Activated naive CD4-positive, alpha-beta T cell (primary cell): Measurements from ENCODE around the gene FBXL17.

Experiments used
- DNase-seq, 4 experiments: peaks; one replicate each; lab custom pipeline; 2025; lab: John Stamatoyannopoulos, UW

The FBXL17 gene

DNA sequence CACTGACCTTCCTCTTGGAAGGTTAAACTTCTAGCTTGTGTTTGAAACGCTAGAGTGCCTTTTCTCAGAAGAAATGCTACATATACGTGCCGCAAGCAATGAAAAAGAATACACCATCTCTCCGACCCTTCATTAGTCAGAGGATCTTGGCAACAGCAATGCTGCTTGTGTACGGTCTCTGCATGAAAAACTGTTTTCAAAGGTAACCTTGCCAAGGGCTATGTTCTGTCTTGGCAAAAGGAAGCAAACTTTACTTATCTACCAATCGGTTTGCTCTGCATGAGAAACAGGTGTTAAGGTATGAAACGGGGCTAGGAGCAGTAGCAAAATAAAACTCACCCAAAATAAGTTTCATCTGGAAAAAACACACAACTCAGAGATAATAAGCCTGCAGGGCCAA, 297.8 kb downstream of the FBXL17 start:
- DNase-seq, result no peak

DNA sequence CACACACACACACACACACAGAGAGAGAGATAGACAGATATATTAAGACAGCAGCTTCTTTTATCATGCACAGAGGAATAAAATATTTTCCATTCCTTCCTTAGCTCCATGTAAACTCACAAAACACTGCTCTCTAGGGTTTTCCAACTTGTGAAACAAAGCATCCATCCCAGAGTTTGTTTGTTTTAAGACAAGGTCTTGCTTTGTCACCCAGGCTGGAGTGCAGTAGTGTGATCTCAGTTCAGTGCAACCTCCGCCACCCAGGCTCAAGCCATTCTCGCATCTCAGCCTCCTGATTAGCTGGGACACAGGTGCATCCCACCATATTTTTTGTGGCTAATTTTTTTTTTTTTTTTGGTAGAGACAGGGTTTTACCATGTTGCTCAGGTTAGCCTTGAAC, 298.7 kb downstream of the FBXL17 start:
- no peak for DNase-seq

DNA sequence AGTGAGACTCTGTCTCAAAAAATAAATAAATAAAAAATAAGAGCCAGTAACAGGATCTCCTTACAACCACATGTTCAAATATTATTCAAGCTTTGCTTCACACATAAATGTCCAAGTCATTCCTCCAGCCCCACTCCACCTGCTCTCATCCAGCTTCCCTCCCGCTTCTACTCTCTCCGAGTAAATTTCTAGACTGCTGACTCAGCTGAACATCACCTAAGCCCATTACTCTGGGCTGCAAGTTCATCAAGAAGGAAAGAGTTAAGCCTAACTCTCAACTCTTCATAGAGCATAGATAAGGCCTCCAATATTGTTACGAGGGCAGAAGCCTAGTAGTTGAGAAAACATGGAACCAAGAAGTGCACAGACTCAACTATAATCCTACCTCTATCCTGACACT, 300.2 kb downstream of the FBXL17 start:
- DNase-seq, result no peak

DNA sequence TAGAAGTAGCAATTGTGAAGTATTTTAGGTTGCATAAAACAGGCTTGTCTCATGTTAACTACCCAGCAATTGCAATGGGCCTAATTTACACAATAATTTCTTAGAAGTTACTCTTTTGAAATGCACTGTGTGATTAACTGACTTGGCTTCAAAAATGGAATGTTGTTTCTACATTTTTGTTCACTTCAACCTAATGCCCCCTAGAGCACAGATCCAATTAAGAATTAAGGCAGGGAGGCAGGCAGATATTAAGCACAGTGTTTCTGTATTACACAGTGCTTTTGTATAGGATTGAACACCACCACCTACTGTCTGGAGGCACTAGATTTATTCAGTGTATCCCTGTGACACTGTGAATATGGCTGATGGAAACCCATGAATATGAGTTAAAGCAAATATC, 302.1 kb downstream of the FBXL17 start:
- DNase-seq, result no peak

DNA sequence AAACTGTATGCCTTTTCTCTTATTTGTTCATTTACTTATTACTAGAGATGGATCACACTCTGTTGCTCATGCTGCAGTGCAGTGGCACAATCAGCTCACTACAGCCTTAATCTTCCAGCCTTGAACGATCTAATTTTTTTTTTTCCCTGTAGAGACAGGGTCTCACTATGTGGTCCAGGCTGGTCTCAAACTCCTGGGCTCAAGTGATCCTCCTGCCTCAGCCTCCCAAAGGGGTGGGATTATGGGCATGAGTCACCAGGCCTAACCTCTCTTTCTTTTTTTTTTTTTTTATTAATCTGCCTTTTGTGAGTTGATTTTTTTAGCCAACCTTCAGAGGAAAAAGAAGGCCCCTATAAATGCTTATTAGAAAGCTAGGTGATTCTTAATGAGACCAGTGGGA, 303.0 kb downstream of the FBXL17 start:
- DNase-seq, result no peak

DNA sequence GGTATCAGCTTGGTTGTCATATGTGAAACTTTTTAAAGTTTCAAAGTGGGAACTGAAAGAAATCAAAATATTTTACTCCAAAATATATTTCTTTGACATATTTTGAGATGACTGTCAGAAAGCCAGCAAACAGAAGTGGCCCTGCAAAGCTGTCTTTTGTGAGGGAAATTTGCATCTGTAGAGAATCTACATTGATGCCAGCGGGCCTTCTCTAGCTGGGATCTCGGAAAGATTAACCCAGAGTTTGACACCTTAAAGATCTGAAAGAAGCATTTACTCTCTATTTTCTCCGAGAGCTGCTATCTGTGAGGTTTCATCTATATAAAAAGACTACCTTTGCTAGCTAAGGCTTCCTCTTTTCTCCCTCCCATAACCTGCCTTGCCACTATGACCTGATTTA, 303.6 kb downstream of the FBXL17 start:
- no peak for DNase-seq

DNA sequence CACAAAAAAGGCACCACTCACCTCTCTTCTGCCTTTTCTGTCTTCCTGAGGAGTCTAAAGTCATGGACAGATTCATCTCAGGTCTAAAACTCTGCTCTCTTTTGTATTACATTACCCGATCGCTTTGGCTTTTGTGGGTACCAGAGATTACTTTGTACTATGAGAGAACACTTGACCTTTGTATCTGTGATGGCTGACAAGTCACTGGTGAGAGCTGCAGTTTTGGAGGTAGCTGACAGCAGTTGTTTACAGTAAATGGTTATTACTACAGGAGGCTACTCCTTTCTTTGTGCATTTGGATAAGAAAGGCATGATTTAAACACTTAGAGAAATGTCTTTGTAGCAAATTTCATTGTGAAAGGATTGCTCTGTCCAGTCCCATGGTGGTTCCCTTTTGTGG, 307.3 kb downstream of the FBXL17 start:
- DNase-seq, result no peak

DNA sequence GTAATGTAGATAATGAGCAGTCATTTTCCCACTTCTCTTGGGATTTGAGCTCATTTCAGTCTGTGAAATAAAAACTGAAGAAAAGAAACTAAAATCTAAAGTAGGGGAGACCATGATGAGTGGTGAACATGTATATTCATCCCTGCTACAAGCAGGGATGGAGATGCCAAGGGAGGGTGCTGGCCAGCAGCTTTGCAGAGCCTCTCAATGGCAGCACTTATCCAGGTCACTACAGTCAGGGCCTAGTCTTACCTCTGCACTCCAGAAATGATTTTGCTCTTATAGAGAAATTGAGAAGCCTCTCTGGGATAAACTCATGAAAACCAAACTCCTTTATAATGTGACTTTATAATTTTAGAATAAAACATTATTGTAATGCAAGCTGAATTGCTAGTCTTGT, 317.6 kb downstream of the FBXL17 start:
- no peak for DNase-seq

DNA sequence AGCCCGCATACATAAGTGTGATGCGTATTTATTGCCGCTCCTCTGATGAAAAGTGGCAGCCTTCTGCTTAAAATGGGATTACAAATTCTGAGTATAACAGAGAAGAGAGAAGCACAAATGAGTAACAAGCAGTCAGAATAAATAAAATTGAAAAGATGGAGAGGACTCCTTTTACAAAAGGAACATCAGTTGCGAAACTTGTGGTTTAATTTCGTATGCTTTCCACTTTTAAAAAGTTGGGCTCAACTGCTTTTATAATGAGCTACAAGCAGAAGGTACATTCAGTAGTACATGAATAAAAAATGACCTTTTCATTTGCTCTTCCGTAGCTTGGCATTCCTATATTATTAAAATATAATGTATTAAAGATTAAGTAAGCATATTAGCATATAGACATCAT, 320.0 kb downstream of the FBXL17 start:
- DNase-seq, result no peak

DNA sequence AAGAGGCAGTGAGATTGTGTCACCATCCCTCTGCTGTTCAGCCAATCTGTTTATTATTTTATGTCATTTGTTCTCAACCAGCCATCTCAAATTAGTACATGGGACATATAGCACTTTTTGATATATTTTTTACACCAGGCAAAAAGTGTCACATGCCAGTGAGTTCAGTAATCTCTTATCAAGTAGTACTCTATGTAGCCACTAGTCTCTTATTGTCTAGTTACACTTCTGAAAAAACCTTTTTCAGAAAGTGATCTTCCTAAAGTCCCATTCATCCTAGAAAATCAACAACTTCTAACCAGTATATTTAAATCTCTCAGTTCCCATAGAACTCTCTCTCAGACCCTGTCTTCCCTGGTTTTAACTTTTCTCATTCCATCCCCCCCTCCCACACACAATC, 321.6 kb downstream of the FBXL17 start:
- no peak for DNase-seq

DNA sequence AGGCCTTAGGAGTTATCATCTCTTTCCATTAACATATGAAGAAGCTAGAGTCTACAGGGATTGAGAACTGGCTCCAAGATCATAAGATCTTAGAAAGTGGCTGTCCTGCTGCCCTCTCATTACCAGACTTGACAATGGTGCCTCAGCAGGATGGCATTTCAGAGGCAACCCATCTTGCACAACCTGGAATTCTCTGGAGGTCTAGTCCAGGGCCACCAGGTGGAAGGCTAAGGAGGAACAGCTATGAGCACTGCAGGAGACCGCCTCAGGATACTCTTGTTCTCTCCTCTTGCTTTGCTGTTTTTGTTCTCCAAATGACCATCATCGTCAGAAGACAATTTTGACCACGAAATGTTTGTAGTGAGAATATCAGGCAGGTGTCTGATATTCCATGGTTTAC, 322.6 kb downstream of the FBXL17 start:
- no peak for DNase-seq

DNA sequence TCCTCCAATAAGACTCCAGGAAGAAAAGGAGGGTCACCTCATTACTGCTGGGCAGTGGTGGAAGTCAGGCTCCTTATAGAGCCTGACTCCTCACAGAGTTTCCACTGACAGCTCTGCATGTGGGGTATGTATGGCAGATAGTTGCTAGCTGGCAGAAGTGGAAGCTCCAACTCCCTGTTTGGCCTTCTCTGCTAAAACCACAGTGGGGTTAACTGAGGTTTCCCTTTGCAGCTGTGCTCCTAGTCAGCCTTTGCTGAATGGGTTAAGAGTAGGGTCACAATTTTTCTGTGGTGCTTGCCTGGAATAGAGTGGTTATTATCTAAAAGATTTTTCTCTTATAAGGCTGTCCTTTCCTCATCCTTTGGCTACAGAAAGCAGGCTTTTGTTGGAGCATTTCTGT, 327.5 kb downstream of the FBXL17 start:
- DNase-seq, result no peak

DNA sequence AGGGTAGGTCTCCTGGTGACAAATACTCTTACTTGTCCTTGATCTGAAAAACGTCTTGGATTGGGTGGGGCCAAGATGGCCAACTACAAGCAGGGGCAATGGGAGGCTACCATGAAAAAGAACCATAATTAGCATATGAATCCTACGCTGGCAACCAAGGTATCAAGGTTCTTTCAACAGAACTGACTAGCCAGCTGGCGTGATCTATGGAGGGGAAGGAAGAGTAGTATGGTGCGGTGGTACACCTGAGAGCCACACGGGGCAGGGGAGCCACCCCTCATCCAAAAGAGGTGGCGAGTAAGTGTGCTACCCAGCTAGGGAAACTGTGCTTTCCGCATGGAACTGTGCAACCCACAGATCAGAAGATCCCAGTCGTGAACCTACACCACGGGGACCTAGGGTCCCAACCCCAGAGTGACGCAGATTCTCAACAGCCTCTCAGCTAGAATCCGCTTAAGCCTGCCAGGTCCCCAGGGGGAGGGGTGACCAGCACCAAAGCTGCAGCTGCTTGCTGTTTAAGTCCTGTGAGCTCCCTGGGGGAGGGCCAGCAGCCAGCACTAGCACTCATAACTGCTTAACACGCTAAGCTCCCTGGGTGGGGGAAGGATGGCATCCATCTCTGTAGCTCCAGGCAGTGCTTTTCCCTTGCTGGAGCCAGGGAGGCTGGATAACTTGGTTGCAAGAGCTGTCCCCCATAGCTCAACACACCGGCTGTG, 334.8 kb downstream of the FBXL17 start:
- DNase-seq, result no peak

DNA sequence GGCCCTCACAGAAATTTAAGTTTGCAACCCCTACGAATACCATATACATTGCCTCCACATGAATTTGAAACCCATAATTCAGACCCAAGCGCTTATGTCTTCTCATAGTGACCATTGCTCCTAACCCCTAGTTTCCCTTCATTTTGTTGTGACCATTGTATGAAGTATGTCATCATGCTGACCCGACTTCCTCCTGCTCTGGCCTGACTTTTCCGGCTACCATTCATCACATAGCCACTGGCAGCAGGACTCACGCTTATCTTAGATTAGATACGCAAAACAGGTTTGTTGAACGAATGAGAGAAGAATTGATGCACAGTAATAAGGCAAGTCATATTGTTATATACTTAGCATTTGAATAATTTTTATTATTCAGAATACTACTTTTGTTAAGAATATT, 345.4 kb downstream of the FBXL17 start:
- no peak for DNase-seq

DNA sequence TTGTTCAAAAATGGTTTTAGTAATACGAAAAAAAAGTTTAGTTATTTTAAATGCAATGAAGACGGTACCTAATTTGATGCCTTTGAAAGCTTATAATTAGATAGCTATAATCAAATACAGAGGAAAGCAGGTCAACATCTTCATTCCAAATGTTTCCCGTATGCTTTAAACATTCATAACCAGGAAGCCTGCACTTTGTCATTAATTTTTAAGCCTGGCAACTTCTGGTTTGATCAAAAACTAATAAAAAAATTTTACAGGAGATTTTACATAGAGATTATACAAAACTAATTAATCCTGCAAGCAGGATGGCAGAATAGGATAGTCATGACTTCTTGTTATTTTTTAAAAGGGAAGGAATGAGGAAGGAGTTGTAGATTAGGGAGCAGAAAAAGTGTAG, 353.0 kb downstream of the FBXL17 start:
- DNase-seq, result no peak

DNA sequence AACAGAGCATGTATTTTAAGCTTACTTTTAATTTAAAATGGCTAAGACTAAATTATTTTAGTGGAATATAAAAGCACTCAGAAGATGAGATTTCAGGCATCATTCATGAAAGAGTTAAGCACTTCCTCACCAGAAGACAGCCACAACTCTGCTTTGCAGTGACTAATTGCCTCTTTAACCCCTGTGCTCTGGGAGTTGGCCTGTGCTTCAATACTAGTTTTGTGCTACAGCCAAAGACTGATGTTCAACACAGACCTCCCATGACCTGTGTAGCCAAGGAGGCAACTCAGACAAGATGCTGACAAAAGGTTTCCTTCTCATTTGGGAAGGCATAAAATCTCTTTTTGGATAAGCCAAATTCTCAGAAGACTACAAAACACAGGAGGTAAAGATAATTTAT, 353.5 kb downstream of the FBXL17 start:
- DNase-seq, result no peak

DNA sequence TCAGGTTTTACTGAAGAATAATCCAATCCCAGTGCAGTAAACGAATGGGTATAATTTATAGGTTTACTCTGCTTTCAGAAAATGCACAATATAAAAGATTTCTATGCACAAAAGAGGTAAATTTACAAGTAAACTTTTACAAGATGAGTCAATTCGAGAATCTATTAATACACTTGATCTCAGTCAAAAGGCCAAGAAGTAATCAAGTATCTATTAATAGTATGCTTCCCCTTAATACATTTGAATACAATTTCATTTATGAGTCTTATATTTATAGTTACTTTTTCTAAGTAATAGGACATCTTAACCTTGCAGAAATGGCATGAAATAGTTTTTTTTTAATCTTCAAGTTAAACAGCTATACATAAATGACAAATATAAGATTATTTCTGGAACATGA, 355.9 kb downstream of the FBXL17 start:
- DNase-seq, result no peak

DNA sequence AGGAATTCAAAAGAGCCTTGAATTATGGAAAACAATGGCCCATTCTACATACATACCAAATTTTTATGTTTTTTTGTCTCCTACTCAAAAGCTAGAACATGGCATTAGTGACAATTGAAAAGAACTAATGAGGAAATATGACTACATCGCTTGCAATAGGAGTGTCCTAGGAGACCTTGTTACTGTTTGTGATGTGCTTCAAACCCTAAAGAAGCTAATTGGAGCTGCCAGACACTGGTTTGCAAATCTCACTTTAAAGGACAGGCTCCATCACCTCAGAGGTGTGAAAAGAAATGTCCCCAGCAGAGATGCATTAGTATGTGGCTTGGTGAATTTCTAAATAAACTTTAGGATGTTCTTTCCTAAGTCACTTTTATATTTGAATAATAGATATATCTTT, 356.9 kb downstream of the FBXL17 start:
- DNase-seq, result no peak

DNA sequence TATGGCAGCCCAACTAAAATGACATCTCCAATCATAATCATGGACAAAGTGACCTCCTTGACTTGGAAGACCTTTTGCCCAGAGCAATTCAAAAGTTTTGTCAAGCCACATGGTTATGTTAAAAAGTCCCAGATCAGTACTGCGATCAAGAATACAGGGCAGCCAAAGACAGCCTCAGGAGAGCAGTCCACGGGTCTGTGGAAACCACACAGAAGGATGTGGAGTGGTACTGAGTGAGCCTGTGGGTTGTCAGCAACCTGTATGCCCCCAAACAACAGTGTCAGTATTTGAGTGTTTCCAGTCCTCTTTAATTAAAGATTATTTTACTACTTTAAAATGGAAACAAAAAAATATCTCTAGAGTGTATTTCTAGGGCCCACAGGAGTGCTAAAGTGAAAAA, 365.8 kb downstream of the FBXL17 start:
- DNase-seq, result no peak

DNA sequence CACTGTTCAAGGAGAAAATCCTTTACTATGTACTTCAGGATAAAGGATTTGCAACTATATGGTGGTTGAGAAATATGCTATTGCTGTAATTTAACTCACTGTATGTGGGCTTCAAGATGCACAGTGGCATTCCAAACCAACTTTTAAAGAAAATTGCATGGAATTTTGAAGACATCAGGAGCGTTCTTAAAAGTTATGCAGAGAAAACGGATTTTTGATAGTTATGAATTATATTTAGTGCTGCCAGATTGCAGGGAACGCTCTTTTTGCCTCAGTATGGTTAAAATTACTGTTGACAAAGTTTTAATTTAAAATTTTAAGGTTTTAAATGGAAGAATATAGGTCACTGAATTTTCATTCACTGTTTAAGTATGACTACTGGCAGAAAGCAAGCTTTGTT, 375.1 kb downstream of the FBXL17 start:
- DNase-seq, result no peak

DNA sequence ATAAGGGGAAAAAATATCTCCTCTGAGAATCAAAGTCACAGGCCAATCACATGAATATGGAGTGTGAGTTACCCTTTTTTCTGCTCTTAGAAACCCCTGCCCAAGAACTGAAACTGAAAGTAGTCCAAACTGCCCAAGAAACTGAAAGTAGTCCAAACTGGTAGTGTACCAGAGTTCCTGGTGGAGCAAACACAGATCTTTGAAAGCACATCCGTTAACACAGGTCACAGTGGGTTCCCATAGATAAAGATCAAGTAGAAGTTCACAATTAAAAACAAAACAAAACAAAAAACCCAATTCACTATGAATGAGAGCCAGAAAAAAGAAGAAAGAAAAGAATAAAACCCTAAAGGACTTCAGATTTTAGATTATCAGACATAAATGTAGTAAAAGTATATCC, 378.7 kb downstream of the FBXL17 start:
- DNase-seq, result no peak

DNA sequence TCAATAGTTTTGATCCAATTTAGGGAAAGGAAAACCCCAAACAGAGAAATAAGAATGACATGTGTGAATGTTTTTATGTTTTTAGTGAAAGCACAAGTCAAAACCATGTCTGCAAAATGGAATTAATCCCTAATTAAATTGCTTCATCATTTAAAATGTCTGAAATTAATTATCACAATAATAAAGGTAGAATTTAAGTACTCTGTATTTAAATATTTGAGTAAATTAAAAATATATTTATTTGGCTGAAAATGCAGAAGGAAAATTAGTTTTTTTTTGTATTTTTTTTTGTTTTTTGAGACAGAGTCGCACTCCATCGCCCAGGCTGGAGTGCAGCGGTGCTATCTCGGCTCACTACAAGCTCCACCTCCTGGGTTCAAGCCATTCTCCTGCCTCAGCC, 380.7 kb downstream of the FBXL17 start:
- no peak for DNase-seq

DNA sequence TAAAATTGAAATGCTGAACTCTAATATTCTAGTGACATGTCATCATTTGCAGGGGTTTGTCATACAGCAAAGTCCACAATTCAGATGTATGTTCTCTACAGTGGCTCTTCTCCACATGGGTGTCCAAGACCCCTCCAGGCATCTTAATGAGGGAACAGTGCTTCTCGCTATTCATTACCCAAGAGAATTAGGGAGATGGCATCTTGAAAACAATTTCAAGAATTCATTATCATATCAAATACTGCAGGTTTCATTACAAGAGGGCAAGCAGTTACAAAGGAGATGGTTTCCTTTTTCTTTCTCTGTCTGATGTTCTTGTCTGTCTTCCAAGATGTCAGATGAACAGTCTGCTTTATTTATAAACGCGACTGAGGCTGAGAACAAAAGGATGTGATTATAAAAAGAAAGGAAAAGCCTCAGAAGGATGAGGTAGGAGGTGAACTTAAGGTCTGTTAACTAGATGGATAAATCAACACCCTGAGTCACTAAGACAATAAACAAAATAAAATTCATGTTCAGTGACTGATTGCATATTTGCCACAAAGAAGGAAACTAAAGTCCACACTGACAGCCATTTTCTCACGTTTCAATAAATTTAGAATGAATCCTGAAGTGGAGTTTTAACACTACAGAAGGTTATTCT, 384.4 kb downstream of the FBXL17 start:
- DNase-seq, result no peak

DNA sequence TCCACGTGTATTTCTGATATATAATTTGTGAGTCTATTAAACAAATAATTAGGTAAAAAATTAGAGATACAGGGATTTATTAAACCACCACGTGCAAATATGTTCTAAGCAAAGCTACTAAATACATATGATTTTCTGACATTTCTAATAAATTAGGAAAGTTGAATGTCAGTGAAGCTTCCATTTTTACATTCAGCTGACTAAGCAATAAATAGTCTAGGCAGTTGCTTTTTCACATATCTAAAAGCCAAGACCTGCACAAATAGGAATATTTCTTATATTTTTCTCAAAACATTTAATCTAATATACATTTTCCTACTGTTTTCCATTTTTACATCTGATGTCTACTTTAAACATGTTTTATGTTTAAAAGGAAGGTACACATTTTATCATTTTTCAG, 388.6 kb downstream of the FBXL17 start:
- DNase-seq, result no peak
